Naive thymus-derived CD4-positive, alpha-beta T cell (primary cell): ENCODE data around the gene GRIN2A. TPM values are rescaled to one million over a fixed set of nuclear protein-coding genes. Genes with fewer than 3 reads are reported as not detected.

ENCODE experiments used
- ATAC-seq: fragments of 150-1000 bp; cut with Tn5 transposase; 2 replicates; pipeline ENCODE4 v1.10.0; 2021; ENCODE audit warnings: mild to moderate bottlenecking, moderate library complexity
- CTCF ChIA-PET: fragments of 350-600 bp; sonication (Branson Sonifier 250); formaldehyde crosslinking; loops from one replicate; lab custom pipeline; 2021; ENCODE audit warnings: antibody characterized with exemption; lab: Charles Lee
- POLR2A ChIA-PET: fragments of 350-600 bp; sonication (Branson Sonifier 250); formaldehyde crosslinking; loops from one replicate; lab custom pipeline; 2021; ENCODE audit warnings: antibody characterized with exemption, inconsistent platforms; lab: Charles Lee
- DNase-seq, 9 donors: peaks; one replicate each; pipeline versions ENCODE4 v3.0.0 to v3.0.0-alpha.2; 2020 to 2022; ENCODE audit warnings: mixed read lengths in 1 of 9
- H3K27ac ChIP-seq: one replicate; pipeline ENCODE4 v1.7.0; 2013; ENCODE audit warnings: mild to moderate bottlenecking, low read depth, low read length, moderate library complexity
- H3K27me3 ChIP-seq, 2 donors: one replicate each; pipeline ENCODE4 v1.7.0; 2013; ENCODE audit warnings: low read length in 2 of 2, mild to moderate bottlenecking in 2 of 2, moderate library complexity in 2 of 2; ENCODE audit not compliant: control insufficient read depth in 2 of 2, insufficient read depth in 2 of 2
- H3K36me3 ChIP-seq, 3 experiments: 1 replicate in 2 of 3; 2 replicates in 1 of 3; pipeline ENCODE4 v1.7.0; 2013; ENCODE audit warnings: low read length in 3 of 3, mild to moderate bottlenecking in 3 of 3, moderate library complexity in 1 of 3; ENCODE audit not compliant: insufficient read depth in 3 of 3, control insufficient read depth in 2 of 3
- H3K4me1 ChIP-seq, 2 donors: one replicate each; pipeline ENCODE4 v1.7.0; 2013; ENCODE audit warnings: low read length in 2 of 2, mild to moderate bottlenecking in 2 of 2, moderate library complexity in 1 of 2; ENCODE audit not compliant: control insufficient read depth in 2 of 2, insufficient read depth in 2 of 2
- H3K4me3 ChIP-seq: 2 replicates; pipeline ENCODE4 v1.7.0; 2013; ENCODE audit warnings: mild to moderate bottlenecking, low read length
- H3K9me3 ChIP-seq, 3 experiments: 1 replicate in 2 of 3; 2 replicates in 1 of 3; pipeline ENCODE4 v1.7.0; 2013; ENCODE audit warnings: low read length in 3 of 3; ENCODE audit not compliant: control insufficient read depth in 2 of 3
- H3K27ac Mint-ChIP-seq, 9 donors: one replicate each; pipeline ENCODE4 v1.8.0; 2020 to 2022; ENCODE audit warnings: mixed read lengths in 9 of 9, mild to moderate bottlenecking in 8 of 9, moderate library complexity in 5 of 9, inconsistent platforms in 2 of 9
- H3K27me3 Mint-ChIP-seq, 5 donors: one replicate each; pipeline ENCODE4 v1.8.0; 2021 to 2022; ENCODE audit warnings: mixed read lengths in 5 of 5, mild to moderate bottlenecking in 1 of 5
- H3K36me3 Mint-ChIP-seq, 5 donors: one replicate each; pipeline ENCODE4 v1.8.0; 2020 to 2022; ENCODE audit warnings: mixed read lengths in 5 of 5, mild to moderate bottlenecking in 3 of 5, inconsistent platforms in 1 of 5
- H3K4me1 Mint-ChIP-seq, 7 donors: one replicate each; pipeline ENCODE4 v1.8.0; 2020 to 2022; ENCODE audit warnings: mixed read lengths in 7 of 7, mild to moderate bottlenecking in 3 of 7, inconsistent platforms in 1 of 7
- H3K4me3 Mint-ChIP-seq, 10 donors: one replicate each; pipeline ENCODE4 v1.8.0; 2020 to 2022; ENCODE audit warnings: mild to moderate bottlenecking in 10 of 10, mixed read lengths in 10 of 10, moderate library complexity in 6 of 10, inconsistent platforms in 2 of 10
- H3K9me3 Mint-ChIP-seq, 11 donors: one replicate each; pipeline ENCODE4 v1.8.0; 2020 to 2022; ENCODE audit warnings: mixed read lengths in 11 of 11, mild to moderate bottlenecking in 4 of 11, inconsistent platforms in 1 of 11, moderate library complexity in 1 of 11
- intact Hi-C, 2 donors: fragments of 100-400 bp; cut with micrococcal nuclease; formaldehyde crosslinking; loops; one replicate each; pipeline ENCODE4 v1.15.1; 2023
- polyA plus RNA-seq, 2 donors: library from polyadenylated mRNA; unstranded; fragments of 300-500 nt; fragmentation: Illumina TruSeq; gene quantifications; one replicate each; pipeline ENCODE4 v1.2.3, GENCODE V29; 2021
- total RNA-seq, 6 experiments: library from RNA in 5 of 6; stranded (reverse) in 5 of 6; gene quantifications; 1 replicate in 5 of 6; 2 replicates in 1 of 6; pipeline ENCODE4 v1.2.3 and lab custom pipeline; 2021 to 2026

The GRIN2A gene
- total and polyA plus RNA-seq, 7 experiments from 2014 or later = not detected

- peaks cover 0 to 8% (median 3%) of the 10 kb centered on the region in 11 donors for H3K9me3 Mint-ChIP-seq
- ChIA-PET CTCF (no interaction called here), POLR2A (no interaction called here)
- Histone ChIP-seq H3K4me3 (no peak overlapping the region), H3K27me3 (no peaks in the 10 kb centered on the region), H3K36me3 (no peaks in the 10 kb centered on the region), H3K9me3 (no peaks in the 10 kb centered on the region), H3K4me1 (no peaks in the 10 kb centered on the region), H3K27ac (no peak overlapping the region)
- intact Hi-C loops = no loop called here
- no peak overlapping the region for H3K27ac Mint-ChIP-seq
- H3K4me3 Mint-ChIP-seq = no peak overlapping the region
- no peaks in the 10 kb centered on the region for H3K36me3 Mint-ChIP-seq
- H3K27me3 Mint-ChIP-seq = peaks cover 0 to 5% (median 0%) of the 10 kb centered on the region in 5 donors
- H3K4me1 Mint-ChIP-seq = no peaks in the 10 kb centered on the region
- DNase-seq = no peak
- no peak for ATAC-seq
Observed at GRCh38 chr16:9849697-9850245, 332.5 kb downstream of the GRIN2A start.

- ChIA-PET CTCF (no interaction called here), POLR2A (no interaction called here)
- Mint-ChIP-seq H3K36me3 (no peaks in the 10 kb centered on the region), H3K27me3 (peaks cover 0 to 5% (median 0%) of the 10 kb centered on the region in 5 donors), H3K27ac (no peak overlapping the region), H3K4me1 (no peaks in the 10 kb centered on the region), H3K4me3 (no peak overlapping the region), H3K9me3 (peaks cover 0 to 10% (median 4%) of the 10 kb centered on the region in 11 donors)
- Histone ChIP-seq H3K36me3 (no peaks in the 10 kb centered on the region), H3K27me3 (no peaks in the 10 kb centered on the region), H3K9me3 (no peaks in the 10 kb centered on the region), H3K4me1 (no peaks in the 10 kb centered on the region), H3K27ac (no peak overlapping the region), H3K4me3 (no peak overlapping the region)
- DNase-seq = no peak
- intact Hi-C loops = no loop called here
- ATAC-seq = no peak
Observed at GRCh38 chr16:9847146-9847545, 335.1 kb downstream of the GRIN2A start.

- no peaks in the 10 kb centered on the region for H3K36me3 Mint-ChIP-seq
- intact Hi-C loops = no loop called here
- Histone ChIP-seq H3K27me3 (no peaks in the 10 kb centered on the region), H3K36me3 (no peaks in the 10 kb centered on the region), H3K4me3 (no peak overlapping the region), H3K4me1 (no peaks in the 10 kb centered on the region), H3K27ac (no peak overlapping the region), H3K9me3 (no peaks in the 10 kb centered on the region)
- H3K27ac Mint-ChIP-seq = no peak overlapping the region
- peaks cover 0 to 5% (median 0%) of the 10 kb centered on the region in 5 donors for H3K27me3 Mint-ChIP-seq
- ChIA-PET POLR2A (no interaction called here), CTCF (no interaction called here)
- peaks cover 0 to 10% (median 4%) of the 10 kb centered on the region in 11 donors for H3K9me3 Mint-ChIP-seq
- no peak for DNase-seq
- H3K4me1 Mint-ChIP-seq = no peaks in the 10 kb centered on the region
- no peak for ATAC-seq
- H3K4me3 Mint-ChIP-seq = no peak overlapping the region
Observed at GRCh38 chr16:9846362-9847099, 335.7 kb downstream of the GRIN2A start.

GRCh38 chr16:9845661-9846361 lies 336.4 kb downstream of the GRIN2A start:
- ChIA-PET CTCF (no interaction called here), POLR2A (no interaction called here)
- Histone ChIP-seq H3K36me3 (no peaks in the 10 kb centered on the region), H3K27me3 (no peaks in the 10 kb centered on the region), H3K9me3 (no peaks in the 10 kb centered on the region), H3K4me3 (no peak overlapping the region), H3K27ac (no peak overlapping the region), H3K4me1 (no peaks in the 10 kb centered on the region)
- Mint-ChIP-seq H3K4me1 (no peaks in the 10 kb centered on the region), H3K36me3 (no peaks in the 10 kb centered on the region), H3K27ac (no peak overlapping the region), H3K9me3 (peaks cover 0 to 13% (median 4%) of the 10 kb centered on the region in 11 donors), H3K4me3 (no peak overlapping the region), H3K27me3 (peaks cover 0 to 5% (median 0%) of the 10 kb centered on the region in 5 donors)
- DNase-seq (no peak), ATAC-seq (no peak)
- intact Hi-C loops = no loop called here

- Histone ChIP-seq H3K27ac (no peak overlapping the region), H3K4me1 (no peaks in the 10 kb centered on the region), H3K36me3 (no peaks in the 10 kb centered on the region), H3K9me3 (no peaks in the 10 kb centered on the region), H3K27me3 (no peaks in the 10 kb centered on the region), H3K4me3 (no peak overlapping the region)
- CTCF ChIA-PET = no interaction called here
- Mint-ChIP-seq H3K4me1 (no peaks in the 10 kb centered on the region), H3K27me3 (no peaks in the 10 kb centered on the region), H3K9me3 (peaks cover 0 to 9% (median 1%) of the 10 kb centered on the region in 11 donors), H3K27ac (no peak overlapping the region), H3K36me3 (no peaks in the 10 kb centered on the region), H3K4me3 (no peak overlapping the region)
- POLR2A ChIA-PET = no interaction called here
- intact Hi-C loops = no loop called here
- ATAC-seq (no peak), DNase-seq (no peak)
Observed at GRCh38 chr16:9844361-9844760, 337.9 kb downstream of the GRIN2A start.

- intact Hi-C loops = no loop called here
- no peaks in the 10 kb centered on the region for H3K9me3 ChIP-seq
- ChIA-PET POLR2A (no interaction called here), CTCF (no interaction called here)
- peaks cover 0 to 9% (median 1%) of the 10 kb centered on the region in 11 donors for H3K9me3 Mint-ChIP-seq
- H3K27ac ChIP-seq = no peak overlapping the region
- no peak for DNase-seq
- no peak overlapping the region for H3K4me3 Mint-ChIP-seq
- H3K4me1 Mint-ChIP-seq = no peaks in the 10 kb centered on the region
- H3K4me3 ChIP-seq = no peak overlapping the region
- no peak overlapping the region for H3K27ac Mint-ChIP-seq
- H3K27me3 Mint-ChIP-seq = no peaks in the 10 kb centered on the region
- no peaks in the 10 kb centered on the region for H3K36me3 Mint-ChIP-seq
- no peak for ATAC-seq
- H3K36me3 ChIP-seq = no peaks in the 10 kb centered on the region
- no peaks in the 10 kb centered on the region for H3K27me3 ChIP-seq
- H3K4me1 ChIP-seq = no peaks in the 10 kb centered on the region
Observed at GRCh38 chr16:9843424-9844018, 338.7 kb downstream of the GRIN2A start.
